NB4 (cell line): ENCODE data around the gene OSBPL10.

ENCODE experiments used
- CTCF ChIP-seq: IDR thresholded peaks from one replicate; pipeline ENCODE4 v1.5.1; 2012; ENCODE audit warnings: low read depth, low read length
- POLR2A ChIP-seq: IDR thresholded peaks from 2 replicates; pipeline ENCODE4 v1.6.1; 2011; ENCODE audit warnings: mild to moderate bottlenecking; ENCODE audit not compliant: insufficient read length; ENCODE audit errors: extremely low read depth

GRCh38 chr3:31747785-31748184 is 233.3 kb downstream of the OSBPL10 start:
- TF ChIP-seq POLR2A (no peak), CTCF (no peak)
